IPS-18c (cell line): ENCODE data around the gene STING1.

ENCODE experiments used
- H3K4me3 ChIP-seq: 2 replicates; pipeline ENCODE4 v1.7.0; 2013; ENCODE audit warnings: low read depth, mild to moderate bottlenecking, low read length, moderate library complexity; ENCODE audit not compliant: insufficient read depth
- H3K9me3 ChIP-seq: one replicate; pipeline ENCODE4 v1.6.1; 2013; ENCODE audit warnings: mild to moderate bottlenecking, low read length, moderate library complexity; ENCODE audit not compliant: control insufficient read depth, insufficient read depth

The STING1 gene

DNA sequence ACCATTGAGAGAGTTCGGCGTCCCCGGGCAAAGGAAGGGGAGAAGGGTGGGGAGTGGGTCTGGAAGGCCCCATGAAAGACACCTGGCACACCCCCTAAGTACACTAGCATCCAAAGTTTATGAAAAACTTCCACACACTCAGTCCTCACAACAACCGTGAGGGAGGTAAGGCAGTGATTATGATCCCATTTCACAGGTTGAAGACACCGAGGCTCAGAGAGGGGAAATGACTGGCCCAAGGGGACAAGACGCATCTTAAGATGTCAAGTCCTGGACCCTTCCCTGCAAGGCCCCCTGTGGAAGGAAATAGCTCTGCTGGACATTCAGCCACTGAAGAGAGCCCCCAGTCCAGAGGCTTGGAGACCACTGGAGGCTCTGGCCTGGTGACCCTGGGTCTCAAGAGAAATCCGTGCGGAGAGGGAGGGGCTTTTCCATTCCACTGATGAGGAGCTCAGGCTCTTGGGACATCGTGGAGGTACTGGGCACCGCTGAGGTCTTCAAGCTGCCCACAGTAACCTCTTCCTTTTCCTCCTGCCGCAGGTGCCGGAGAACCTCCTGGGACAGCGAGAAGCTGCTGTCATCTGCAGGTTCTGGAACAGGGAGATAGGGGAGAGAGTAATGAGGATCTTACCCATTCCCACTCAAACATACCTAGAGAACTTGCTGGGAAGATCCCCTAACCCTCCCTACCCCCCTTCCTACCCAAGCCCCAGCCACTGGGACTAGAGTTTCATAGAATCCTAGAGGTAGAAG lies 6.5 kb downstream of the STING1 start:
- Histone ChIP-seq H3K4me3 (no peak overlapping the region), H3K9me3 (no peaks in the 10 kb centered on the region)

GRCh38 chr5:139474890-139475791 lies 7.4 kb downstream of the STING1 start:
- Histone ChIP-seq H3K9me3 (no peaks in the 10 kb centered on the region), H3K4me3 (no peak overlapping the region)

GRCh38 chr5:139473565-139473964 lies 9.0 kb downstream of the STING1 start:
- Histone ChIP-seq H3K4me3 (no peak overlapping the region), H3K9me3 (no peaks in the 10 kb centered on the region)

- Histone ChIP-seq H3K4me3 (no peak overlapping the region), H3K9me3 (no peaks in the 10 kb centered on the region)
Measured at GRCh38 chr5:139473105-139473504, 9.5 kb downstream of the STING1 start.

DNA sequence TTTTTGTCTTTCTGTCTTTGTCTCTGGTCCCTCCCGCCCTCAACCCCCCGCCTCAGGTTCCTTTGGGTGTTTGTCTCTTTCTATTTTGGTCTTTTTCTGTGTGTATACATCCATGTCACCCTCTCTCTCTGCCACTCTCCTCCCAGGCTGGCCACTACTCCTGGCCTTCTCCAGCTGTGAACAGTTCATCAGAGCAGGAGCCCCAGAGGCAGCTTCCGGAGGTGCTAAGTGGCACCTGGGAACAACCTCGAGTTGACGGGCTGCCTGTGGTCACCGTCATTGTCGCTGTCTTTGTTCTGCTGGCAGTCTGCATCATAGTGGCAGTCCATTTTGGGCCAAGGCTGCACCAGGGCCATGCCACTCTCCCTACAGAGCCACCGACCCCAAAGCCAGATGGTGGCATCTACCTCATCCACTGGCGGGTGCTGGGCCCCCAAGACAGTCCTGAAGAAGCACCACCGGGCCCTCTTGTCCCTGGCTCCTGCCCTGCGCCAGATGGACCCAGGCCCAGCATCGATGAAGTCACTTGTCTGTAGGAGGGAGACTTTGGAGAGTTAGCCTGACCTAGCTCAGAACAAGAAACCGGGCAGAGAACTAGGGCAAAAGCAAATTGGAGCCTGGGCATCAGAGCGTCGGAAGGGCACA lies 10.1 kb downstream of the STING1 start:
- Histone ChIP-seq H3K4me3 (no peak overlapping the region), H3K9me3 (no peaks in the 10 kb centered on the region)

DNA sequence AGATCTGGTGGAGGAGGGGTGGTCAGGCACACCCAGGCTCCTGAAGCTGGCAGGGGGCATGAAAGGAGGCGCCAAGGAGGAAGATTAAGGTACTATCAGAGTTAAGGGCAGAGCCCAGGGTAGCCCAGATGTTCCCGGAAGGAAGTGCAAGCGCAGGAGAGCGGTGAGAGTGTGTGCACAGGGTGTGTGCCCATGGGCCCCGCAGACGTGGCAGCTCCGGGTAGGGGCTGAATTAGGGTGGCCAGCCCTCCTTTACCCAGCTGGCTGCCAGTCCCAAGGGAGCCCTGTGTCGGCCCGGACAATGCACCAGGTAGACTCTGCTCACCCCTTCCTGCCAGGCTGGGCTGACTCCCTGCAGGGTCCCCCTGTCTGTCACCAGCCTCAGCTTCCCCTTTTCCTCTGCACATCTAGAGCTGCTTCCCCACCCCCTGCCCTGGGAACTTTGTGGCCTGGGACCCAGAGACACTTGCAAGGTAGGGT lies 11.7 kb downstream of the STING1 start, which contains the start of gene SMIM33:
Gene SMIM33 (plus strand): TSS at position 184 of the 480 bp plus-strand sequence. CDS start 118 bp downstream, at position 302.
- Histone ChIP-seq H3K9me3 (no peaks in the 10 kb centered on the region), H3K4me3 (no peak within 1 kb of the TSS)

DNA sequence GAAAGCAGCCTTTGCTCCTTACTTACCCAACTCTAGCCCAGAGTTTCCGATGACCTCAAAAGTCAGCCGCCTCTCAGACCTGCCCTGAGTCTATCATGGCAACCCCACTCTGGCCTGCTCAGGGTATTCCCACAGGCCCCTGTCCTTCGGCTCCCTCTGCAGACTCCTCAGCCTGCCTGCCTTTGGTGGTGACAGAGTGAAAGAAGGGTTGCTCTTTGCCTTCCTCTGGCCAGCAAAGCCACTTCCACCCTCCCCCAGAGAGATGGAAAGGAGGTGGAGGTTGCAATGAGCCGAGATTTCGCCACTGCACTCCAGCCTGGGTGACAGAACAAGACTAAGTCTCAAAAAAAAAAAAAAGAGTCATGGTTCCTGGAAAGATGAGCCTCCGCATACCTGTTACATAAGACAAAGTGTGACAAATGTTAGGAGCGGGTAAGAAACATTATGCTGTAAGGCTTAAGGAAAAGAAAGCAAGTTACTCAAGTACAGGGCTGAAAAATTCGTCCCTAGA lies 14.1 kb downstream of the STING1 start:
- no peaks in the 10 kb centered on the region for H3K9me3 ChIP-seq
- H3K4me3 ChIP-seq, result no peak overlapping the region

GRCh38 chr5:139462586-139463276 lies 19.8 kb downstream of the STING1 start, which contains the start of gene ECSCR:
ECSCR (minus strand) TSS chr5:139462743; CDS start chr5:139462670, 73 bp downstream.
- H3K9me3 ChIP-seq, result no peaks in the 10 kb centered on the region
- 0 out of 2 replicates have a peak within 1 kb of the TSS, but pooled peaks have one; percentile 9 for H3K4me3 ChIP-seq

DNA sequence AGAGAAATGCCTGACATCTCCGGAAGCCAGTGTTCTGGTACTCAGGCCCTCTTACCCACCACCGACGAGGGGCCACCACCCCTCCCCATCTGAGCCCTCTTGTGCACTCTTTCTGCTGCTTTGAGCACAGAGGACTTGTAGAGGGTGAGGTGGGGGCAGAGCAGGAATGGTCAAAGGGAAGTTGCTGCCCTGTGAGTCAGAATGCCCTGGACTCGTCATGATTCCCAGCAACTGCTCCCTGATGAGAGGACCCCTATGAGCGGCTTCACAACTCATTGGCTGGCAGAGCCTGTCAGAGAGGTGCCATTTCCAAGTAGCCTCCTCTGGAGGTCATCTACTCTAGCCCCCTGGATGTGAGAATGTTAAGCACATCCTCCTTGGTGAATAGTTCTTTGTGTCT lies 20.9 kb downstream of the STING1 start:
- no peak overlapping the region for H3K4me3 ChIP-seq
- no peaks in the 10 kb centered on the region for H3K9me3 ChIP-seq

- H3K9me3 ChIP-seq, result no peaks in the 10 kb centered on the region
- H3K4me3 ChIP-seq, result no peak overlapping the region
Measured at GRCh38 chr5:139461176-139461575, 21.4 kb downstream of the STING1 start.

DNA sequence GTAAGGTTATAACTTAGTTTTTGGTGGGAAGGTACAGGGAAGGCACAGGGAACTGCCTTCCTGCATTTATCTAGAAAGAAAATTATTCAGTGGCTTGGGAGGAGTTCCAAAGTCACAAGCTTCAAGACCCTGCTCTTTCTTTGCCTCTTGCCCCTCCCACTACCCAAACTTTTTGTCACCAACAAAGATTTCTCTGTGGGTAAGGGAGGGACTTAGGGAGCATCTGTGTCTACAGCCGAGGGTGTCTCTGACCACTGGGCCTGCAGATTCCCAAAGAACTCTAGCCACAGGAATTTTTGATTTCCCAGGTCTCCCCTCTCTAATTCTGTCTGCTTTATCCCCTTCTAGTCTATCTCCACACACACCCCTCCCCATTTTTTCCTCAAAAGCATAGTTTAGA lies 22.1 kb downstream of the STING1 start:
- Histone ChIP-seq H3K9me3 (no peaks in the 10 kb centered on the region), H3K4me3 (no peak overlapping the region)

- Histone ChIP-seq H3K9me3 (no peaks in the 10 kb centered on the region), H3K4me3 (no peak overlapping the region)
Measured at GRCh38 chr5:139459451-139459934, 23.1 kb downstream of the STING1 start.

GRCh38 chr5:139458580-139459407 lies 23.8 kb downstream of the STING1 start:
- Histone ChIP-seq H3K9me3 (no peaks in the 10 kb centered on the region), H3K4me3 (no peak overlapping the region)

DNA sequence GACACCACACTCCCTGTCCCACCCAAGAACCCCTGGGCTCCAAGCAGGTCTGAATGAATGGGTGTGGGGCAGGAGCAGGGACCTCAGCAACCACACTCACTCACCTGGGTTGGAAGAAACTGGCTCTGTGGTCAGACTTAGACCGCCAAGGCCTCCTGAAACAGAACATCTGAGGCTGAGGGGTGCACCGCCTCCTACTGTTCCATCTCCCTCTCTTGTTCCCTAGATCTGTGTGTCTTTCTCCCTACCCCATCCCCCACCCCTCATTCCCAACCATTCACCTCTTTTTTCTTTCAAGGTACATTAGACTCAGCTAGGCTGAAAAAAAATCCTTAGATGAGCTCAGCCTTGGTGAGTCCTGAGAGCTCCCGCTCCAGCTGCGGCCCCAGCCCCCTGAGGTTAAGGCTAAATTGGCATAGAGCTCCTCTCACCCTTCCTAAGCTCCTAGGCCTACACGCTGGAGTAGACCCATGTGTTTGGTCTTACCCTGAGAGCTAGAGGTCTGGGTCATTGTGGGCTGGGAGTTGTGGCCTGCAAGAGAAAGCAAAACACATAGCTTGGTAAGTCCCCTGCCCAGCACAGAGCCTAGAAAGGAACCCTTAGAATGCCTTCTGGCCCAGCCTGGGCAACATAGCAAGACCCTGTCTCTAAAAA lies 24.8 kb downstream of the STING1 start:
- Histone ChIP-seq H3K4me3 (no peak overlapping the region), H3K9me3 (no peaks in the 10 kb centered on the region)

- no peak overlapping the region for H3K4me3 ChIP-seq
- H3K9me3 ChIP-seq, result no peaks in the 10 kb centered on the region
Measured at GRCh38 chr5:139457241-139457640, 25.3 kb downstream of the STING1 start.
